ENCODE results near the gene TPCN2.

- TF ChIP-seq CTCF (conservative IDR thresholded peaks at IDR 0.05; ENCODE audit: low read depth, low read length) (no peak), POLR2A (IDR thresholded peaks at IDR 0.05; ENCODE audit: low read depth, low read length) (no peak)
Measured at GRCh38 chr11:69133251-69133650, 84.5 kb downstream of the TPCN2 start.

All from IMR-90 (cell line).